Left lobe of liver (tissue), 2 donors: ENCODE results near the gene PADI4. TPM values are rescaled to one million over a fixed set of nuclear protein-coding genes. Genes with fewer than 3 reads are reported as not detected.

Experiments
- ATAC-seq: fragments of 200-7000 bp; cut with Tn5 transposase; one replicate; pipeline ENCODE4 v1.9.1; 2020; ENCODE audit warnings: mild to moderate bottlenecking, moderate library complexity
- DNase-seq: peaks from one replicate; pipeline ENCODE4 v3.0.0-alpha.2; 2020; ENCODE audit warnings: low spot score
- total RNA-seq: library from RNA; stranded (reverse); gene quantifications from one replicate; pipeline ENCODE4 v1.2.1, GENCODE V29; 2021
- donor health status: DM: no; HTN: no; CAD: no; lungs with moderate emphysema.
- donor health status: DM: no; HTN: yes; CAD: no.

PADI4 gene
- total RNA-seq = 0.45 TPM

- no peak for ATAC-seq
- DNase-seq = no peak
These were observed at the start of gene PADI4 for GRCh38 chr1:17307946-17308345. Gene PADI4 (plus strand): TSS chr1:17308197. CDS start chr1:17308223, 26 bp downstream.

- DNase-seq = no peak
These were observed 49.3 kb upstream of the PADI4 start for GRCh38 chr1:17258758-17259130.

DNA sequence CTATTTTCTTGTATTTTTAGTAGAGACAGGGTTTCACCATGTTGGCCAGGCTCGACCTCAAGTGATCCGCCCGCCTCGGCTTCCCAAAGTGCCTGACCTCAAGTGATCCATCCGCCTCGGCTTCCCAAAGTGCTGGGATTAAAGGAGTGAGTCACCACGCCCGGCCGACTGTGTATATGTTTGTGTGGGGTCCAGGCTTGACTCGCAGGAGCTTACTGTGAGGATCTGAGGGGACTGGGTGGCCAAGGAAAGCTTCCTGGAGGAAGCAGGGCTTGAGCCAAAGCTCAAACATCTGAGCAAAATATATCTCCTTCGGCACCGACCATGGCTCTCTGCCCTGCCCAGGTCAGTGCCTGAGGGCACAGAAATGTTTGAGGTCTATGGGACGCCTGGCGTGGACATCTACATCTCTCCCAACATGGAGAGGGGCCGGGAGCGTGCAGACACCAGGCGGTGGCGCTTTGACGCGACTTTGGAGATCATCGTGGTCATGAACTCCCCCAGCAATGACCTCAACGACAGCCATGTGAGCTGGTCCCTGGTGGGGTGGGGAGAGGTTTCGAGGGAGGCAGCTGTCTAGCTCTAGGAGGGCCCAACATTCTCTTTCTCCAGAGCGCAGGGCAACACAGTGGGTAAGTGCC is 48.6 kb upstream of the PADI4 start:
- DNase-seq = no peak
- no peak for ATAC-seq

More at GRCh38 chr1:17258758-17259130, 49.3 kb upstream of the PADI4 start:
- ATAC-seq = no peak

GRCh38 chr1:17260264-17260663 is 47.7 kb upstream of the PADI4 start:
- no peak for DNase-seq
- no peak for ATAC-seq

- no peak for DNase-seq
These were observed 47.3 kb upstream of the PADI4 start for GRCh38 chr1:17260738-17261137.

GRCh38 chr1:17263936-17264335 is 44.1 kb upstream of the PADI4 start:
- no peak for DNase-seq
- ATAC-seq = no peak

More at GRCh38 chr1:17260738-17261137, 47.3 kb upstream of the PADI4 start:
- ATAC-seq = no peak

GRCh38 chr1:17264470-17264869 is 43.5 kb upstream of the PADI4 start:
- ATAC-seq (no peak), DNase-seq (no peak)

DNA sequence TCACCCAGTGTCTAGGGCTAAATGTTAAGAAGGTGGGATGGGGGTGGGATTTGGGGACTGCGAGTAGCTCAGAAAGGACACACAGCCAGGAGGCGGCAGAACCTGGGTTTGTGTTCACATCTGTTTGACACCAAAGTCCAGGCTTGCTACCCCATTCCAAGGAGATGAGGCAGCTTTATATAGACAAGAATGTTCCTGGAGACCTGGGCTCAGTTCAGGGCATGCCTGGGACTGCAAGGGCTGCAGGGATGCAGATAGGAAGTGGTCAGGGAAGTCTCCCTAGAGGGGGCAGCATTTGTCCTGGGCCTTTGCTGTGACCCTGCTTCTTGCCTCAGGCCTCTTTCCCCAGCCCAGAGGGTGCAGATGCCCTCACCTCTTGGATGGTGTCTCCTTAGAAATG is 42.8 kb upstream of the PADI4 start:
- ATAC-seq = no peak
- no peak for DNase-seq

GRCh38 chr1:17265950-17266349 is 42.0 kb upstream of the PADI4 start:
- no peak for ATAC-seq
- DNase-seq = no peak

DNA sequence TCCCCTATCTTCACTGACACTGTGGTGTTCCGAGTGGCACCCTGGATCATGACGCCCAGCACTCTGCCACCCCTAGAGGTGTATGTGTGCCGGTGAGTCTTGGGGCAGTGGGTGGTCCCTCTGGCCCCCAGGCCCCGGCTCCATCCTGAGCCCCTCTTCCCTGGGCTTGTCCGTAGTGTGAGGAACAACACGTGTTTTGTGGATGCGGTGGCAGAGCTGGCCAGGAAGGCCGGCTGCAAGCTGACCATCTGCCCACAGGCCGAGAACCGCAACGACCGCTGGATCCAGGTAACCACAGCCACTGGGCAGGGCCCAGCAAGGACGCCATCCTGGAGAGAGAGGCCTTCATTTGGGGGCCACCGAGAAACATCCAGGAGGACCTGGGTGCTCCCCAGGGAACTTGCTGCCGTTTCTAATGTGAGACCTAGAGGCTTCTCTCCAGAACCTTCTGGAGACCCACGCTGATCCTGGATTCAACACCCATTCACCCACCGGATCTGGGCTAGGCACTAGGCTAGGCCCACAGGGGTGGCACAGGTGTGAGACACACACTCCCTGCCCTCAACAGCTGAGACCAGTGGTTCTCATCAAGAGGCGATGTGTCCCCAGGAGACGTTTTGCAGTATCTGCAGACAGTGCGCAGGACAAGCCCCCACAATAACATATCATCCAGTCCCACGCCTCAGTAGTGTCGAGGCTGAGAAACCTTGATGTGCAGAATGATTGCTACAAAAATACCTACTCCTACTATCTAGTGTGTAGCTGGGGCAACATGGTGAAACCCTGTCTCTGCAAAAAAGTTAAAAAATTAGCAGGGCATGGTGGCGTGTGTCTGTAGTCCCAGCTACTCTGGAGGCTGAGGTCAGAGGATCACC is 36.9 kb upstream of the PADI4 start:
- ATAC-seq = no peak
- no peak for DNase-seq

GRCh38 chr1:17272066-17272465 is 35.9 kb upstream of the PADI4 start:
- ATAC-seq = no peak
- DNase-seq = no peak

GRCh38 chr1:17272646-17273045 is 35.4 kb upstream of the PADI4 start:
- DNase-seq = no peak
- ATAC-seq = no peak

DNA sequence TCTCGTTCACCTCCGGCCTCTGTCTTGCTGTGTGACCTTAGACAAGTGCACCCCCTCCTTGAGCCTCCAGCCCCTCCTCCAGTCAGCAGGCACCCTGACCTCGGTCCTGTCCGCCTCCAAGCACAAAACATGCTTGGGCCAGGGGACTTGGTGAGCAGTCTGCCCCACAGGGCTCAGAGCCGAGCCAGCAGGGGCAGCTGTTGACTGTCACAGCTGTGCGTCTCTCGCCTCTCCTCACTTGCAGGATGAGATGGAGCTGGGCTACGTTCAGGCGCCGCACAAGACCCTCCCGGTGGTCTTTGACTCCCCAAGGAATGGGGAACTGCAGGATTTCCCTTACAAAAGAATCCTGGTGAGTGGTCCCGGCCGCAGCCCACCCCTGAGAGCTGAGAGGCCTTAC is 34.9 kb upstream of the PADI4 start:
- no peak for DNase-seq
- ATAC-seq = no peak

- ATAC-seq = peak; percentile 81
- no peak for DNase-seq
These were observed 33.5 kb upstream of the PADI4 start for GRCh38 chr1:17274186-17275170.

GRCh38 chr1:17276568-17276967 is 31.4 kb upstream of the PADI4 start:
- DNase-seq (no peak), ATAC-seq (no peak)

GRCh38 chr1:17277511-17278159 is 30.4 kb upstream of the PADI4 start:
- ATAC-seq (no peak), DNase-seq (no peak)

- DNase-seq (no peak), ATAC-seq (no peak)
These were observed 28.8 kb upstream of the PADI4 start for GRCh38 chr1:17278996-17279830.

DNA sequence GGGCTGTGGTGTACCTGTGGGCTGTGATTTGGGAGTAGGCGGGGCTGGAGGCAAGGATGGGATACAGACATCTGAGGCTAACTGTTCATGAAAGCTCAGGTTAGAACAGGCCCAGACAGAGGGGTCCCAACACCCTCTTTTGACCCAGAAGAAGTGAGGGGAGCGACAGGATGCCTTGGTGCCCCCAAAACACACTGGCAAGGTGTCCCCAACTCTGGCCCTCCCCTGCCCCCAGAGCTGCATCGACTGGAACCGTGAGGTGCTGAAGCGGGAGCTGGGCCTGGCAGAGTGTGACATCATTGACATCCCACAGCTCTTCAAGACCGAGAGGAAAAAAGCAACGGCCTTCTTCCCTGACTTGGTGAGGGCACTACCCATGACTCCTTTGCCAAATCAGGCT is 27.6 kb upstream of the PADI4 start:
- no peak for DNase-seq
- ATAC-seq = no peak

- no peak for ATAC-seq
- DNase-seq = no peak
These were observed 27.1 kb upstream of the PADI4 start for GRCh38 chr1:17280894-17281293.

GRCh38 chr1:17281775-17282181 is 26.2 kb upstream of the PADI4 start:
- ATAC-seq (no peak), DNase-seq (no peak)
